Measurements from ENCODE around the gene C12orf60. TPM values are rescaled to one million over a fixed set of nuclear protein-coding genes. Genes with fewer than 3 reads are reported as not detected.

The C12orf60 gene
- total and polyA plus RNA-seq, 2 of the 8 experiments (the other 6 are each of a cell fraction or from before 2014, with no cell fraction given) = 1.2 to 1.5 TPM

- TF ChIP-seq KDM1A (IDR thresholded peaks at IDR 0.05; ENCODE audit: borderline replicate concordance, low read length) (no peak), RAD21 (IDR thresholded peaks at IDR 0.05 in 1 of 2, conservative IDR thresholded peaks at IDR 0.05 in 1 of 2; ENCODE audit: low read depth in 2 of 2, low read length in 2 of 2) (no peak)
Measured at GRCh38 chr12:14785568-14785967, 17.9 kb upstream of the C12orf60 start (continued).

Measured in H1 (cell line).